HG03575 (cell line): ENCODE results near the gene ZFAND6.
"Not testable (repeated sequence)": the region's sequence is repeated elsewhere in the genome, so short reads cannot be mapped to it uniquely, and the experiment has no call there.

Source experiments
- ATAC-seq: cut with Tn5 transposase; IDR thresholded peaks from one replicate; pipeline ENCODE4 v1.9.1; 2021; ENCODE audit not compliant: unreplicated experiment, insufficient number of reproducible peaks, low FRiP score; ENCODE audit errors: extremely low read depth

The ZFAND6 gene

GRCh38 chr15:80042568-80042967 lies 16.9 kb upstream of the ZFAND6 start:
- ATAC-seq, result no peak

GRCh38 chr15:80045219-80045618 lies 14.3 kb upstream of the ZFAND6 start:
- ATAC-seq, result not testable (repeated sequence)

- no peak for ATAC-seq
Observed at GRCh38 chr15:80049046-80049445, 10.4 kb upstream of the ZFAND6 start.

GRCh38 chr15:80052597-80053304 lies 6.7 kb upstream of the ZFAND6 start:
- no peak for ATAC-seq

- no peak for ATAC-seq
Observed at GRCh38 chr15:80055933-80056332, 3.5 kb upstream of the ZFAND6 start.

- ATAC-seq, result no peak
Observed at GRCh38 chr15:80058044-80058443, 1.4 kb upstream of the ZFAND6 start.

- ATAC-seq, result no peak
Observed at GRCh38 chr15:80059786-80060355, 395 bp downstream of the ZFAND6 start.

- no peak for ATAC-seq
Observed at GRCh38 chr15:80060356-80061006, 1.0 kb downstream of the ZFAND6 start.

GRCh38 chr15:80061582-80061981 lies 2.1 kb downstream of the ZFAND6 start:
- ATAC-seq, result no peak

- no peak for ATAC-seq
Observed at GRCh38 chr15:80066912-80067311, 7.4 kb downstream of the ZFAND6 start.

- ATAC-seq, result no peak
Observed at GRCh38 chr15:80068578-80068977, 9.1 kb downstream of the ZFAND6 start.

- no peak for ATAC-seq
Observed at GRCh38 chr15:80070840-80071239, 11.4 kb downstream of the ZFAND6 start.

- no peak for ATAC-seq
Observed at GRCh38 chr15:80071652-80072051, 12.2 kb downstream of the ZFAND6 start.

- ATAC-seq, result no peak
Observed at GRCh38 chr15:80072285-80072994, 13.0 kb downstream of the ZFAND6 start.

GRCh38 chr15:80073197-80073596 lies 13.7 kb downstream of the ZFAND6 start:
- ATAC-seq, result no peak

- no peak for ATAC-seq
Observed at GRCh38 chr15:80076321-80077318, 17.1 kb downstream of the ZFAND6 start.

GRCh38 chr15:80081390-80081789 lies 21.9 kb downstream of the ZFAND6 start:
- ATAC-seq, result no peak

- no peak for ATAC-seq
Observed at GRCh38 chr15:80087104-80087503, 27.6 kb downstream of the ZFAND6 start.

GRCh38 chr15:80090041-80090440 lies 30.6 kb downstream of the ZFAND6 start:
- no peak for ATAC-seq
